A549 (cell line): ENCODE results near the gene HHATL.

ENCODE experiments used
- CBX2 ChIP-seq: fragments of 200-600 bp; sonication (generic); IDR thresholded peaks from 2 replicates; pipeline ENCODE4 v1.6.1; 2016; ENCODE audit warnings: low read depth, mild to moderate bottlenecking, borderline replicate concordance
- EP300 ChIP-seq, 2 experiments: fragments of >200 bp; sonication (Bioruptor Twin); formaldehyde crosslinking; IDR thresholded peaks; 2 replicates in 1 of 2; 3 replicates in 1 of 2; pipeline ENCODE4 v1.6.1; 2016 to 2017
- KDM1A ChIP-seq: fragments of 200-600 bp; sonication (generic); IDR thresholded peaks from 2 replicates; pipeline ENCODE4 v1.6.1; 2016; ENCODE audit warnings: low read depth, mild to moderate bottlenecking
- TF ChIP-seq, protein P1 (sequence below): fragments of >200 bp; sonication (Bioruptor Twin); formaldehyde crosslinking; IDR thresholded peaks from 3 replicates; pipeline ENCODE4 v1.5.1; 2016

DNA sequence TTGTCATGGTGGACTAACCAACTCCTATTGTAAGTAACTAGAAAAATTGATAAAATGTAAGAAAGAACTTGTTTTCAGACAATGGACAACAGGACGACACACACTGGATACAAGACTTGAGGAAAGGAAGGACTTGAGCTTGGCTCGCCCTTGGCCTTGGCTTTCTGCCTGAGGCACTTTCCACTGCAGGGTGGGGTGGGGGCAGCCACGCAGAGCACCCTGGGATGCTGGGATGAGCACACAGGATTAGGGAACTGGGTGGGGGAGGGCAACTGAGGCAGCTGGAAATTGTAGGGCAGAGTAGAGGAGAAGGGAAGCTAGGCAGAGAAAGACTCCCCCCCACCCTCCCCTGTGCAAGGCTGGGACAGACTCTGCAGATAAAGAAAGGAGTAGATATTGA is 25.5 kb upstream of the HHATL start:
- TF ChIP-seq, protein P1, sequence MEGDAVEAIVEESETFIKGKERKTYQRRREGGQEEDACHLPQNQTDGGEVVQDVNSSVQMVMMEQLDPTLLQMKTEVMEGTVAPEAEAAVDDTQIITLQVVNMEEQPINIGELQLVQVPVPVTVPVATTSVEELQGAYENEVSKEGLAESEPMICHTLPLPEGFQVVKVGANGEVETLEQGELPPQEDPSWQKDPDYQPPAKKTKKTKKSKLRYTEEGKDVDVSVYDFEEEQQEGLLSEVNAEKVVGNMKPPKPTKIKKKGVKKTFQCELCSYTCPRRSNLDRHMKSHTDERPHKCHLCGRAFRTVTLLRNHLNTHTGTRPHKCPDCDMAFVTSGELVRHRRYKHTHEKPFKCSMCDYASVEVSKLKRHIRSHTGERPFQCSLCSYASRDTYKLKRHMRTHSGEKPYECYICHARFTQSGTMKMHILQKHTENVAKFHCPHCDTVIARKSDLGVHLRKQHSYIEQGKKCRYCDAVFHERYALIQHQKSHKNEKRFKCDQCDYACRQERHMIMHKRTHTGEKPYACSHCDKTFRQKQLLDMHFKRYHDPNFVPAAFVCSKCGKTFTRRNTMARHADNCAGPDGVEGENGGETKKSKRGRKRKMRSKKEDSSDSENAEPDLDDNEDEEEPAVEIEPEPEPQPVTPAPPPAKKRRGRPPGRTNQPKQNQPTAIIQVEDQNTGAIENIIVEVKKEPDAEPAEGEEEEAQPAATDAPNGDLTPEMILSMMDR: no peak
- TF ChIP-seq CBX2 (no peak), KDM1A (no peak), EP300 (IDR thresholded peaks at IDR 0.05) (no peak)
